Keratinocyte (primary cell): Measurements from ENCODE around the gene RBFOX2. TPM values are rescaled to one million over a fixed set of nuclear protein-coding genes. Genes with fewer than 3 reads are reported as not detected.

Experiments used
- DNase-seq: peaks from one replicate; pipeline ENCODE4 v3.0.0-alpha.2; 2011; ENCODE audit warnings: low read depth, missing footprints, low spot score
- FAIRE-seq: peaks from 2 replicates; lab custom pipeline; 2011; peaks lifted over from hg19 to GRCh38; lab: Jason Lieb, UNC
- H2AFZ ChIP-seq: 2 replicates; pipeline ENCODE4 v1.6.0; 2012; ENCODE audit warnings: low read length, control low read depth, inconsistent platforms; ENCODE audit not compliant: control insufficient read depth
- H3K27ac ChIP-seq: 2 replicates; pipeline ENCODE4 v1.5.1; 2011; ENCODE audit warnings: low read length; ENCODE audit not compliant: control insufficient read depth, insufficient read depth
- H3K27me3 ChIP-seq: 3 replicates; pipeline ENCODE4 v1.6.0; 2011; ENCODE audit warnings: low read length; ENCODE audit not compliant: control insufficient read depth, insufficient read depth; ENCODE audit errors: extremely low read depth
- H3K36me3 ChIP-seq, 2 experiments: 2 replicates in 1 of 2; 3 replicates in 1 of 2; pipeline ENCODE4 v1.5.1; 2011; ENCODE audit warnings: low read length in 2 of 2, mild to moderate bottlenecking in 1 of 2; ENCODE audit not compliant: control insufficient read depth in 2 of 2, insufficient read depth in 2 of 2; ENCODE audit errors: extremely low read depth in 1 of 2
- H3K4me1 ChIP-seq: 3 replicates; pipeline ENCODE4 v1.5.1; 2011; ENCODE audit warnings: low read length; ENCODE audit not compliant: control insufficient read depth, insufficient read depth; ENCODE audit errors: extremely low read depth
- H3K4me2 ChIP-seq: 3 replicates; pipeline ENCODE4 v1.6.0; 2011; ENCODE audit warnings: low read depth, low read length; ENCODE audit not compliant: control insufficient read depth, insufficient read depth; ENCODE audit errors: extremely low read depth
- H3K4me3 ChIP-seq, 3 experiments: fragments of 200-600 bp in 1 of 3; sonication (generic) in 1 of 3; 2 replicates in 2 of 3; 3 replicates in 1 of 3; pipeline ENCODE4 v1.5.1; 2011 to 2016; ENCODE audit warnings: low read length in 3 of 3, mild to moderate bottlenecking in 3 of 3, control low read depth in 2 of 3, inconsistent platforms in 1 of 3, low read depth in 1 of 3, mixed read lengths in 1 of 3, mixed run types in 1 of 3, moderate library complexity in 1 of 3; ENCODE audit not compliant: control insufficient read depth in 2 of 3, insufficient read depth in 2 of 3; ENCODE audit errors: extremely low read depth in 1 of 3
- H3K79me2 ChIP-seq: 2 replicates; pipeline ENCODE4 v1.6.0; 2012; ENCODE audit warnings: low read length; ENCODE audit not compliant: control insufficient read depth, insufficient read depth
- H3K9ac ChIP-seq: 3 replicates; pipeline ENCODE4 v1.6.0; 2011; ENCODE audit warnings: low read length; ENCODE audit not compliant: control insufficient read depth, insufficient read depth; ENCODE audit errors: extremely low read depth
- H3K9me1 ChIP-seq: 3 replicates; pipeline ENCODE4 v1.6.0; 2011; ENCODE audit warnings: low read length; ENCODE audit not compliant: control insufficient read depth, insufficient read depth; ENCODE audit errors: extremely low read depth
- H3K9me3 ChIP-seq: 2 replicates; pipeline ENCODE4 v1.5.1; 2012; ENCODE audit warnings: low read depth, low read length; ENCODE audit not compliant: control insufficient read depth
- H4K20me1 ChIP-seq: 3 replicates; pipeline ENCODE4 v1.6.0; 2011; ENCODE audit warnings: low read length; ENCODE audit not compliant: control insufficient read depth, insufficient read depth; ENCODE audit errors: extremely low read depth
- EZH2 ChIP-seq: IDR thresholded peaks from one replicate; pipeline ENCODE4 v1.6.1; 2012; ENCODE audit warnings: inconsistent platforms, mild to moderate bottlenecking, low read length, moderate library complexity
- dilution Hi-C: fragments of 300-500 bp; cut with MboI; formaldehyde crosslinking; loops from one replicate; pipeline ENCODE4 v1.7.0; 2020; ENCODE audit warnings: low sequenced_read_pairs; ENCODE audit not compliant: extremely low pct_ligation_motif_present
- polyA plus RNA-seq, 5 experiments: library from polyadenylated mRNA; depleted of rRNA in 3 of 5; stranded (reverse) in 3 of 5; stranded (forward) in 1 of 5; unstranded in 1 of 5; fragments of >200 nt; gene quantifications; 1 replicate in 1 of 5; 2 replicates in 3 of 5; 3 replicates in 1 of 5; pipeline versions ENCODE4 v1.2.1 to v1.2.3, GENCODE V29; 2011 to 2012; ENCODE audit warnings: missing spikeins in 2 of 5, low read depth in 1 of 5, low replicate concordance in 1 of 5
- TF ChIP-seq, protein P1 (sequence below), 3 experiments: IDR thresholded peaks in 1 of 3; conservative IDR thresholded peaks in 1 of 3; optimal IDR thresholded peaks in 1 of 3; 2 replicates in 2 of 3; 3 replicates in 1 of 3; pipeline versions ENCODE3 to v1.5.1; 2011; ENCODE audit warnings: low read length in 3 of 3, mild to moderate bottlenecking in 3 of 3, moderate library complexity in 2 of 3, control low read depth in 1 of 3, inconsistent platforms in 1 of 3; ENCODE audit not compliant: insufficient read depth in 2 of 3; ENCODE audit errors: extremely low read depth in 1 of 3

RBFOX2 gene
- polyA plus RNA-seq, 1 donor (not counting 4 experiments of a cell fraction or from before 2014, with no cell fraction given) = 118 TPM

DNA sequence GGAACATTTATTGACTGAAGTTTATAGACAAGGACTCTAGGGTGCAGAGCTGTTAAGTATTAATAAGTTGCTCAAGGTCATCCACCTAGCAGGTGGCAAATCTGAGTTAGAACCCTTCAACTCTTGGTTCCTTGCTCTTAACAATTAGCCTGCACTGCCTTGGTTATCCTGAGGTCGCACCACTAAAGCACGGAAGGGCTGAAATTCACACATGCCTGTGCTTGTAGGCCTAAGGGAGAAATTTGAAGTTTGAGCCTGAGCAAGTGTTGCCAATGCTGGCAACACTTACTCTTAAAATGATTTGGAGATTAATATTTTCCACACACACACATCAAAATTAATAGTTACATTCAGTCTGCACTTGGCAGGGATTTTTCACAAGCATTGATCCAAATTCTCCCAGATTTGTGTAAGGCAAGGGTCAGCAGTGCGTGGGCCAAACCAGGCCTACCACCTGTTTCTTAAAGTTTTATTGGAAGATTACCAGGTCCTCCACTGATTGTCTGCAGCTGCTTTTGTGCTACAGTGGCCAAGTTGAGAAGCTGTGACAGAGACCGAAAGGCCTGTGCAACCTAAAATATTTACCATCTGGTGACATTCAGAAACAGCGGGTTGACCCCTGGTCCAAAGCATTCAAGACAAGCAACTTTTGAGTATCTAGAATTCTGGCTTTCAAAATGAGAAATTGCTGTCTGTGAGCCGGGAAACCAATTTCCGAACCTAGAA lies 294.7 kb downstream of the RBFOX2 start:
- Histone ChIP-seq H3K79me2 (no peaks in the 10 kb centered on the region), H3K4me2 (no peak overlapping the region), H2AFZ (no peak overlapping the region), H3K9me3 (no peaks in the 10 kb centered on the region), H3K9ac (no peak overlapping the region), H3K36me3 (peaks cover 1 to 10% of the 10 kb centered on the region in 2 experiments), H3K4me3 (no peak overlapping the region), H3K9me1 (no peaks in the 10 kb centered on the region), H3K27ac (no peak overlapping the region), H4K20me1 (no peaks in the 10 kb centered on the region), H3K4me1 (peaks cover 2% of the 10 kb centered on the region), H3K27me3 (no peaks in the 10 kb centered on the region)
- DNase-seq = no peak
- dilution Hi-C loops = no loop called here
- FAIRE-seq = peak; percentile 87
- TF ChIP-seq, protein P1, sequence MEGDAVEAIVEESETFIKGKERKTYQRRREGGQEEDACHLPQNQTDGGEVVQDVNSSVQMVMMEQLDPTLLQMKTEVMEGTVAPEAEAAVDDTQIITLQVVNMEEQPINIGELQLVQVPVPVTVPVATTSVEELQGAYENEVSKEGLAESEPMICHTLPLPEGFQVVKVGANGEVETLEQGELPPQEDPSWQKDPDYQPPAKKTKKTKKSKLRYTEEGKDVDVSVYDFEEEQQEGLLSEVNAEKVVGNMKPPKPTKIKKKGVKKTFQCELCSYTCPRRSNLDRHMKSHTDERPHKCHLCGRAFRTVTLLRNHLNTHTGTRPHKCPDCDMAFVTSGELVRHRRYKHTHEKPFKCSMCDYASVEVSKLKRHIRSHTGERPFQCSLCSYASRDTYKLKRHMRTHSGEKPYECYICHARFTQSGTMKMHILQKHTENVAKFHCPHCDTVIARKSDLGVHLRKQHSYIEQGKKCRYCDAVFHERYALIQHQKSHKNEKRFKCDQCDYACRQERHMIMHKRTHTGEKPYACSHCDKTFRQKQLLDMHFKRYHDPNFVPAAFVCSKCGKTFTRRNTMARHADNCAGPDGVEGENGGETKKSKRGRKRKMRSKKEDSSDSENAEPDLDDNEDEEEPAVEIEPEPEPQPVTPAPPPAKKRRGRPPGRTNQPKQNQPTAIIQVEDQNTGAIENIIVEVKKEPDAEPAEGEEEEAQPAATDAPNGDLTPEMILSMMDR (optimal IDR thresholded peaks at IDR 0.05 in 1 of 3, IDR thresholded peaks at IDR 0.05 in 1 of 3, conservative IDR thresholded peaks at IDR 0.05 in 1 of 3; ENCODE audit: extremely low read depth in 1 of 3, insufficient read depth in 2 of 3, low read length in 3 of 3) = peak; percentile 1 to 12 (median 9)
- TF ChIP-seq EZH2 = no peak

DNA sequence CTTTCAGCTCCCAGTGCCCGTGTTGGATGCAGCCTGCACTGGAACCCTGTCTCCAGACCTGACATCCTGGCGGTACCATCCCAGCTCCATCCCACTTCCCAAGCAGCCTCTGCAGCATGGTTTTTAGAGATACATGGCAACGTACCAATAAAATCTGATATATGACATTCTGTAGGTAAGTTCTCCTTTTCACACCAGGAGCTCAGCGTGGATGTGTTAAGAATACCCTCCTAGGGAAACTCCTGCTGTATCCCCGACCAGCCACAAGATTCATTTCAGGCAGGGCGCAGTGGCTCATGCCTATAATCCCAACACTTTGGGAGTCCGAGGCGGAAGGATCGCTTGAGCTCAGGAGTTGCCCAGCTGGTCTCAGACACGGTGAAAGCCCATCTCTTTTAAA lies 295.6 kb downstream of the RBFOX2 start:
- Histone ChIP-seq H3K9me1 (no peaks in the 10 kb centered on the region), H3K4me1 (peaks cover 7% of the 10 kb centered on the region), H3K4me3 (no peak overlapping the region), H3K36me3 (peaks cover 0 to 6% of the 10 kb centered on the region in 2 experiments), H3K4me2 (no peak overlapping the region), H3K27me3 (no peaks in the 10 kb centered on the region), H2AFZ (no peak overlapping the region), H3K9me3 (no peaks in the 10 kb centered on the region), H3K79me2 (no peaks in the 10 kb centered on the region), H4K20me1 (no peaks in the 10 kb centered on the region), H3K9ac (no peak overlapping the region), H3K27ac (no peak overlapping the region)
- FAIRE-seq (no peak), DNase-seq (no peak)
- TF ChIP-seq, protein P1 (optimal IDR thresholded peaks at IDR 0.05 in 1 of 3, IDR thresholded peaks at IDR 0.05 in 1 of 3, conservative IDR thresholded peaks at IDR 0.05 in 1 of 3; ENCODE audit: extremely low read depth in 1 of 3, insufficient read depth in 2 of 3, low read length in 3 of 3) = no peak
- TF ChIP-seq EZH2 = no peak
- dilution Hi-C loops = no loop called here
